Measurements from ENCODE around the gene FTH1.
"Not testable (repeated sequence)": the region's sequence is repeated elsewhere in the genome, so short reads cannot be mapped to it uniquely, and the experiment has no call there.

FTH1 gene

DNA sequence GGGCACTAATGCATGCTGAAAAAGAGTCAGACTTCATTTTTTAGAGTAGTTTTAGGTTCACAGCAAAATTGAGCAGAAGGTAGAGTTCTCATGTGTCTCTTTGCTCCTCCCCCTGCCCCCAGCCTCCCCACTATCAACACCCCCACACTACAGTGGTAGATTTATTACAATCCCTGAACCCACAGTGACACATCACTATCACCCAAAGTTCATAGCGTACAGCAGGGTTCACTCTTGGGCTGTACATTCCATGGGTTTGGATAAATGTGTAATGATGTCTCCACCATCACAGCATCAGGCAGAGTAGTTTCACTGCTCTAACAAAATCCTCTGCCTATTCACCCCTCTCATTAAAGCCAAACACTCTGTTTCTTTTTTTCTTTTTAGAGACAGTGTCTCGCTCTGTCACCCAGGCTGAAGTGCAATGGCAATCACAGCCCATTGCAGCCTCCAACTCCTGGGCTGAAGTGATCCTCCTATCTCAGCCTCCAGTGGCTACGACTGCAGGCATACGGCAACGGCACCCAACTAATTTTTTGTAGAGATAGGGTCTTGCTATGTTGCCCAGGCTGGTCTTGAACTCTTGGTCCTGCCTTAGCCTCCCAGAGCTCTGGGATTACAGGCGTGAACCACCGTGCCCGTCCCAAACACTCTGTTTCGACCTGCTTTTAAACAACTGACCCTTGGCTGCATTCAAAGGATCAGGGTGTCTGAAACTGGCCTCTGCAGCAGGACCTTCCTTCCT, 13.2 kb downstream of the FTH1 start:
- Histone ChIP-seq H3K9me3 (no peaks in the 10 kb centered on the region), H3K4me1 (peaks cover 5% of the 10 kb centered on the region), H3K36me3 (replicated peaks) (no peaks in the 10 kb centered on the region), H3K27me3 (ENCODE audit: low read depth) (no peaks in the 10 kb centered on the region), H3K4me3 (no peak overlapping the region)
- no peak for DNase-seq (ENCODE audit: low spot score in 2 of 2)
- in situ Hi-C loops (cut with MboI; ENCODE audit: low sequenced_read_pairs) = no loop called here

DNA sequence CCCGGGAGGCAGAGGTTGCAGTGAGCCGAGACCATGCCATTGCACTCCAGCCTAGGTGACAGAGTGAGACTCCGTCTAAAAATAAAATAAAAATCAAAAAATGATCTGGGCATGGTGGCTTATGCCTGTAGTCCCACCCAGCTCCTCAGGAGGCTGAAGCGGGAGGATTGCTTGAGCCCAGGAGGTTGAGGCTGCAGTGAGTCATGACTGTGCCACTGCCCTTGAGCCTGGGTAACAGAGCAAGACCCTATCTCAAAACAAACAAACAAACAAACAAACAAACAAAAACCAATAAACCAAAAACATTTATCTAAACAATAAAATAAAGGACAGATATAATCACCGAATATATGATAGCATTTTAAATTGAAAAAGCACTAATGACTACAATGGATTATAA, 13.8 kb downstream of the FTH1 start:
- H3K4me3 ChIP-seq; H3K9me3 ChIP-seq; H3K27me3 ChIP-seq (ENCODE audit: low read depth); in situ Hi-C loops (cut with MboI; ENCODE audit: low sequenced_read_pairs); DNase-seq (ENCODE audit: low spot score in 2 of 2); H3K36me3 ChIP-seq (replicated peaks): not testable (repeated sequence)
- H3K4me1 ChIP-seq = peaks cover 10% of the 10 kb centered on the region

DNA sequence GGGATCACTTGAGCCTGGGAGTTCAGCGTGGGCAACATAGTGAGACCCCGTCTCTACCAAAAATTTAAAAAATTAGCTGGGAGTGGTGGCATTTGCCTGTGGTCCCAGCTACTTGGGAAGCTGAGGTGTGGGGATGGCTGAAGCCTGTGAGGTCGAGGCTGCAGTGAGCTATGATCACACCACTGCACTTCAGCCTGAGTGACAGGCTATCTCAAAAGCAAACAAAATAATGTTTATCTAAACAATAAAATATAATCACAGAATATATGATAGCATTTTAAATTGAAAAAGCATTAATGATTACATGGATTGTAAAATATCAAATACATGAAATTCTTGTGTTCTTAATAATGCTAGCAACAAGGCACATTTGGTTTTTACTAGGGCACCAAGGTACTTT, 14.6 kb downstream of the FTH1 start:
- Histone ChIP-seq H3K4me1 (peaks cover 14% of the 10 kb centered on the region), H3K4me3 (no peak overlapping the region), H3K9me3 (no peaks in the 10 kb centered on the region), H3K36me3 (replicated peaks) (no peaks in the 10 kb centered on the region), H3K27me3 (ENCODE audit: low read depth) (no peaks in the 10 kb centered on the region)
- DNase-seq (ENCODE audit: low spot score in 2 of 2) = no peak
- in situ Hi-C loops (cut with MboI; ENCODE audit: low sequenced_read_pairs) = no loop called here

DNA sequence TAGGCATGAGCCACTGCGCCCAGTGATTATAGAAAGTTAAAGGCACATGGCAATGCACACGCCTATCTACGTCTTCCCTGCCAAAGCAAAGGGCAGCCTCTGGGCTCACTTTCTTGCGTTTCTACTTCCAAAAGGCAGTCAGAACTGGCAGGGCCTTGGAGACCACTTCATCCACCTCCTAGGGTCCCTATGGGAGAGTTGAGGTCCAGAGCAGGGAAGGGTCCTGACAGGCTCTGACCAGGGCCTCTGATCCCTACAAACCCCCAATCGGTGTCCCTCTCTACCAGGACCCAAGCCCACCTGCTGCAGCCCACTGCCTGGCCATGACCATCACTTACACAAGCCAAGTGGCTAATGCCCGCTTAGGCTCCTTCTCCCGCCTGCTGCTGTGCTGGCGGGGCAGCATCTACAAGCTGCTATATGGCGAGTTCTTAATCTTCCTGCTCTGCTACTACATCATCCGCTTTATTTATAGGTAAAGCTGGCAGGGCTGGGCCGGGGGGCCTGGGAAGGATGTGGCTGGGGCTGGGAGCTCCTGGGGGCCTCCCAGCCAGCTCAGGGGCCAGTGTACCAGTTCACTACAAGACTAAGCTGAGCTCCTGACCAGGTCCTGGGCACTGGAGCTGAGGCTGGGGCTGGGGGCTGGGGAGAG, 15.8 kb downstream of the FTH1 start:
- no peak for DNase-seq (ENCODE audit: low spot score in 2 of 2)

DNA sequence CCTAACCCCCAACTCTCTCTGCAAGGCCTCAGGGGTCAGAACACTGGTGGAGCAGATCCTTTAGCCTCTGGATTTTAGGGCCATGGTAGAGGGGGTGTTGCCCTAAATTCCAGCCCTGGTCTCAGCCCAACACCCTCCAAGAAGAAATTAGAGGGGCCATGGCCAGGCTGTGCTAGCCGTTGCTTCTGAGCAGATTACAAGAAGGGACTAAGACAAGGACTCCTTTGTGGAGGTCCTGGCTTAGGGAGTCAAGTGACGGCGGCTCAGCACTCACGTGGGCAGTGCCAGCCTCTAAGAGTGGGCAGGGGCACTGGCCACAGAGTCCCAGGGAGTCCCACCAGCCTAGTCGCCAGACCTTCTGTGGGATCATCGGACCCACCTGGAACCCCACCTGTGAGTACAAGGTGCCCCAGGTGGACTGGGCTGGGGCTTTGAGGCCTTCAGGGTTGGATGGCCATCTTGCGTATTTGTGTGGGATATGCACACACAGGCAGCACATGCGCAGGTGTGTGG, 17.3 kb downstream of the FTH1 start, which contains the start of gene BEST1:
Gene BEST1 (plus strand): TSS at position 317 of the 513 bp plus-strand sequence. CDS start 1,456 bp downstream, outside the sequence.
- H3K9me3 ChIP-seq = no peaks in the 10 kb centered on the region
- no peaks in the 10 kb centered on the region for H3K36me3 ChIP-seq (replicated peaks)
- no peak within 1 kb of the TSS; the same call in 1 of the 2 replicates for H3K4me3 ChIP-seq
- peaks cover 14% of the 10 kb centered on the region for H3K4me1 ChIP-seq
- H3K27me3 ChIP-seq (ENCODE audit: low read depth) = no peaks in the 10 kb centered on the region
- in situ Hi-C loops (cut with MboI; ENCODE audit: low sequenced_read_pairs) = no loop called here
- DNase-seq (ENCODE audit: low spot score in 2 of 2) = no peak

More for the DNA sequence above, 15.8 kb downstream of the FTH1 start:
- in situ Hi-C loops (cut with MboI; ENCODE audit: low sequenced_read_pairs) = no loop called here
- no peaks in the 10 kb centered on the region for H3K9me3 ChIP-seq
- H3K4me3 ChIP-seq = no peak overlapping the region
- no peaks in the 10 kb centered on the region for H3K27me3 ChIP-seq (ENCODE audit: low read depth)
- no peaks in the 10 kb centered on the region for H3K36me3 ChIP-seq (replicated peaks)
- H3K4me1 ChIP-seq = peaks cover 14% of the 10 kb centered on the region

DNA sequence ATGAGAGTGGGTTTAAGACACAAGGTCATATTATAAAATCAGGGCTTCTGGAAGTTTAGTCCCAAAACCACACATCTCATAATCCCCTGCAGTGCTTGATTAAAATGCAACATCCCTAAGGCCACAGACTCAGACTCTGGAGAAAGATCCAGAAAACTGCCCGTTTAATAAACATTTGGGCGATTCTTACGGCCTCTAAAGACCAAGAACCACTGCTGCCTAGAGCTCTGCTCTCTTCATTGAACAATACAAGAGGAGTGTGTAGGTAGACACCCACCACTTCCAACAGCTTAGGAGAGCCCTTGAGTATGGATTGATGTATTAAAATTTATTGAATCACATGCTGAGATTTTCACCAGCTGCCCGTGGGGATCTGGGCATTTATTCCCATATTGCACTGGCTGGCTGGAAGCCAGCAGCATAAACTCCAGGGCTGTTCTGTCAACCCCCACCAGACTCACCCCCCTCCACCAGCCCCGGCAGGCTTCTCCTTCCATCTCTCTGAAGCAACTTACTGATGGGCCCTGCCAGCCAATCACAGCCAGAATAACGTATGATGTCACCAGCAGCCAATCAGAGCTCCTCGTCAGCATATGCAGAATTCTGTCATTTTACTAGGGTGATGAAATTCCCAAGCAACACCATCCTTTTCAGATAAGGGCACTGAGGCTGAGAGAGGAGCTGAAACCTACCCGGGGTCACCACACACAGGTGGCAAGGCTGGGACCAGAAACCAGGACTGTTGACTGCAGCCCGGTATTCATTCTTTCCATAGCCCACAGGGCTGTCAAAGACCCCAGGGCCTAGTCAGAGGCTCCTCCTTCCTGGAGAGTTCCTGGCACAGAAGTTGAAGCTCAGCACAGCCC, 18.0 kb downstream of the FTH1 start:
- peak; percentile 39 to 78 for DNase-seq (ENCODE audit: low spot score in 2 of 2)

DNA sequence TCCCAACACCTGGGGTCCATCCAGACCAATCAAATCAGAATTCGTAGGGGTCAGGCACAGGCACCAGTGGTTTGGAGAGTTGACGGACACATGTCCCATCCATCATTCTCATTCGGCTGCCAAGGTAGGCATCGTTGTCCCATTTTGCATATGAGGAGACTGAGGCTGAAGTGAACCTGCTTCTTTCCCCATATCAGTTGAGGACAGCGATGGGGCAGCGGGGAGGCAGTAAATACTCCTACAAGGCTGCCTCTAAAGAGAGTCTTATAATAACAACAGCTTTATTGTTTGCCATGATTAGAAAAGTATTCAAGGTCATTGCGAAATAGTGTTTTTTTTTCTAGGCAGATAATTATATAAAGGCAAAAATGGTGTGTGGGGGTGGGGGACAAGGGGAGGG, 18.9 kb downstream of the FTH1 start:
- Histone ChIP-seq H3K4me1 (peaks cover 14% of the 10 kb centered on the region), H3K9me3 (no peaks in the 10 kb centered on the region), H3K36me3 (replicated peaks) (no peaks in the 10 kb centered on the region), H3K27me3 (ENCODE audit: low read depth) (peaks cover 5% of the 10 kb centered on the region), H3K4me3 (no peak overlapping the region)
- in situ Hi-C loops (cut with MboI; ENCODE audit: low sequenced_read_pairs) = loop anchor here (5.0 kb wide), 1 partner anchor 51 kb away; no protein-coding TSS in a partner anchor
- no peak for DNase-seq (ENCODE audit: low spot score in 2 of 2)

More for the DNA sequence above, 18.0 kb downstream of the FTH1 start:
- no peaks in the 10 kb centered on the region; the same call in 1 of the 2 replicates for H3K27me3 ChIP-seq (ENCODE audit: low read depth)
- in situ Hi-C loops (cut with MboI; ENCODE audit: low sequenced_read_pairs) = loop anchor here (5.0 kb wide), 1 partner anchor 52 kb away; no protein-coding TSS in a partner anchor
- H3K36me3 ChIP-seq (replicated peaks) = no peaks in the 10 kb centered on the region
- peaks cover 14% of the 10 kb centered on the region for H3K4me1 ChIP-seq
- no peak overlapping the region; the same call in 1 of the 2 replicates for H3K4me3 ChIP-seq
- H3K9me3 ChIP-seq = no peaks in the 10 kb centered on the region

DNA sequence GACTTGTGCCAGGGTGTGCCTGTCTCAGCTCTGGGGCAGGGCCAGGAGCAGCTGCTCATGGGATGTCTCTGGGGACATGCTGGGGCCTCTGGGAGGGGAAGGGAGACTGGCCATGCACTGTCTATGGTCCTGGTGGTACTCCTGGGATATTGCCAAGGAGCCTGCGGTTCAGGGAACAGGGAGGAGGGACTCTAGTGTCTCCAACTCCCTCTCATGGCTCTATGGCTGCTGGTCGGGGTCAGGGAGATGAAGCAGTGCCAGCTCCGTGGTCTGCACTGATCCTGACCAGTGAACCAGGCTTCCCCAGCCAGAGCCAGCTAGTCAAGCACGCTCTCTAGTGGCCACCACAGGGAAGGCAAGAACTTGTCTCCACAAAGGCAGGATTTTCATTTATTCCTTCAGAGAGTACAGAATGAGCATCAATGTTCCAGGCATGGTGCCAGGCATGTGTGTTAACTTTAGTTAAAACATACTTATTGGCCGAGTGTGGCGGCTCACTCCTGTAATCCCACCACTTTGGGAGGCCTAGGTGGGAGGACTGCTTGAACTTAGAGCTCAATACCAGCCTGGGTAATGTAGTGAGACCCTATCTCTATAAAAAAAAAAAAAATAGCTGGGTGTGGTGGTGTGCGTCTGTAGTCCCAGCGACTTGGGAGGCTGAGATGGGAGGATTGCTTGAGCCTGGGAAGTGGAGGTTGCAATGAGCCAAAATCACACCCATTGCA, 19.8 kb downstream of the FTH1 start:
- no peak overlapping the region for H3K4me3 ChIP-seq
- in situ Hi-C loops (cut with MboI; ENCODE audit: low sequenced_read_pairs) = loop anchor here (5.0 kb wide), 1 partner anchor 50 kb away; no protein-coding TSS in a partner anchor
- H3K27me3 ChIP-seq (ENCODE audit: low read depth) = peaks cover 6% of the 10 kb centered on the region
- DNase-seq (ENCODE audit: low spot score in 2 of 2) = peak; percentile 77 to 88
- H3K9me3 ChIP-seq = no peaks in the 10 kb centered on the region
- peaks cover 14% of the 10 kb centered on the region for H3K4me1 ChIP-seq
- H3K36me3 ChIP-seq (replicated peaks) = no peaks in the 10 kb centered on the region

DNA sequence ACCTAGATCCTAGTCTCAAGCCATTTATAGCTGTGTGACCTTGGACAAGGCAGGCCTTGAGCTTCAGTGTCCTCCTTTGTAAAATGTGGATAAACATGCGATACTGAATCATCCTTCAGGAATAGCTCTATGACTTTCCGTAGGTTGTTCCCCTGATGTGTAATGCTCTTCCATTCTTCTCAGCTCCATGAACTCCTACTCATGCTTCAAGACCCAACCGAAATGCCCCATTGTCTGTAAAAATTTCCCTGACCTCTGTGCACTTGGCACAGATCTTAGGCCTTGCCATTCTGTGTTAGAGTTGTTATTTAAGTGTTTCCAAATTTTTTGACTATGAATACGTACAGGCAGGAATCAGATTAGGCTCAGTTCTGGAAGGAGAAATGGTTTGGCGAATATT, 20.5 kb downstream of the FTH1 start:
- in situ Hi-C loops (cut with MboI; ENCODE audit: low sequenced_read_pairs) = loop anchor here (5.0 kb wide), 1 partner anchor 50 kb away; no protein-coding TSS in a partner anchor
- H3K9me3 ChIP-seq = no peaks in the 10 kb centered on the region
- H3K36me3 ChIP-seq (replicated peaks) = no peaks in the 10 kb centered on the region
- peaks cover 6% of the 10 kb centered on the region for H3K27me3 ChIP-seq (ENCODE audit: low read depth)
- H3K4me1 ChIP-seq = peaks cover 14% of the 10 kb centered on the region
- DNase-seq (ENCODE audit: low spot score in 2 of 2) = no peak
- no peak overlapping the region for H3K4me3 ChIP-seq

DNA sequence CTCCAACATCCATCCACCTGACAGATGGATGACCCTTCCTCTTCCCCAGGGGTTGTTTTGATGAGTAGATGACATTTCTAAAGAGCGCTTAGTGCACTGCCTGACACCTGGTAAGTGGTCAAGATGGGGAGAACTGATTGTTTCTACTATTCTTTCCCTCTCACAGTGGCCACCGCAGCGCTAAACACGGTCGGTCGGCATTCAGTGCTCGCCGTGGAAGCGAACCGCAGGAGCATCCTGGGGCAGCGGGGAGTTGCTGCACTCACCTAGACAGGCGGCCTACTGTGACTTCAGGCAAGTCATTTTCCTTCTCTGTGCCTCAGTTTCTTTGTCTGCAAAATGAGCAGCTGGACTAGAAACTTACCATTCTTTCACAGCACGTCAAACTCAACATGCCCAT, 22.2 kb downstream of the FTH1 start:
- Histone ChIP-seq H3K36me3 (replicated peaks) (no peaks in the 10 kb centered on the region), H3K9me3 (no peaks in the 10 kb centered on the region)

DNA sequence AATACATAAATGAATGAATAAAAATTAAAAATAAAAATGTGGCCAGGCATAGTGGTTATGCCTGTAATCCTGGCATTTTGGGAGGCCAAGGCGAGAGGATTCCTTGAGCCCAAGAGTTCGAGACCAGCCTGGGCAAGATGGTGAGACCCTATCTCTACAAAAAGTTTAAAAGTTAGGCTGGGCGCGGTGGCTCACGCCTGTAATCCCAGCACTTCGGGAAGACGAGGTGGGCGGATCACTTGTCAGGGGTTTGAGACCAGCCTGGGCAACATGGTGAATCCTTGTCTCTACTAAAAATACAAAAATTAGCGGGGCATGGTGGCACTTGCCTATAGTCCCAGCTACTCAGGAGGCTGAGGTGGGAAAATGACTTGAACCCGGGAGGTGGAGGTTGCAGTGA, 27.0 kb downstream of the FTH1 start:
- in situ Hi-C loops (cut with MboI; ENCODE audit: low sequenced_read_pairs) = no loop called here
- Histone ChIP-seq H3K4me1 (no peaks in the 10 kb centered on the region), H3K36me3 (replicated peaks) (no peaks in the 10 kb centered on the region), H3K9me3 (no peaks in the 10 kb centered on the region), H3K27me3 (ENCODE audit: low read depth) (peaks cover 8% of the 10 kb centered on the region), H3K4me3 (no peak overlapping the region)
- no peak for DNase-seq (ENCODE audit: low spot score in 2 of 2)

More for the DNA sequence above, 22.2 kb downstream of the FTH1 start:
- in situ Hi-C loops (cut with MboI; ENCODE audit: low sequenced_read_pairs) = loop anchor here (5.0 kb wide), 1 partner anchor 48 kb away; no protein-coding TSS in a partner anchor
- Histone ChIP-seq H3K27me3 (ENCODE audit: low read depth) (peaks cover 6% of the 10 kb centered on the region), H3K4me1 (peaks cover 14% of the 10 kb centered on the region), H3K4me3 (no peak overlapping the region)
- no peak for DNase-seq (ENCODE audit: low spot score in 2 of 2)

DNA sequence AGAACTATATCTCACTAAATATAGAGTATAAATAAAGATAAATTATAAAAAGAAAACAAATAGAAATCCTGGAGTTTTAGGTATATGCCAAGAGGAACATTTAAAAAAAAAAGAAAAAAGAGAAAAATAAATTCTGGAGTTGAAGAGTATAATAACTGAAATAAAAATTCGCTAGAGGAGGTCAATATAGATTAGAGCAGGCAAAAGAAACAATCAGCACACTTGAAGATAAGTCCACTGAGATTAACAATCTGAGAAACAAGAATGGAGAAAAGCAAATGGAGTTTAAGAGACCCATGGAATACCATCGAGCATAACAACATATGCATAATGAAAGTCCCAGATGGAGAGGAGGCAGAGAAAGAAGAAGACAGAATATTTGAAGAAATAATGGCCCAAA, 31.6 kb downstream of the FTH1 start:
- no peak for DNase-seq (ENCODE audit: low spot score in 2 of 2)
- no peaks in the 10 kb centered on the region for H3K9me3 ChIP-seq
- no peak overlapping the region for H3K4me3 ChIP-seq
- H3K27me3 ChIP-seq (ENCODE audit: low read depth) = 0 out of 2 replicates have a peak, but pooled peaks cover 2% of the 10 kb centered on the region
- H3K36me3 ChIP-seq (replicated peaks) = no peaks in the 10 kb centered on the region
- H3K4me1 ChIP-seq = no peaks in the 10 kb centered on the region
- in situ Hi-C loops (cut with MboI; ENCODE audit: low sequenced_read_pairs) = no loop called here

DNA sequence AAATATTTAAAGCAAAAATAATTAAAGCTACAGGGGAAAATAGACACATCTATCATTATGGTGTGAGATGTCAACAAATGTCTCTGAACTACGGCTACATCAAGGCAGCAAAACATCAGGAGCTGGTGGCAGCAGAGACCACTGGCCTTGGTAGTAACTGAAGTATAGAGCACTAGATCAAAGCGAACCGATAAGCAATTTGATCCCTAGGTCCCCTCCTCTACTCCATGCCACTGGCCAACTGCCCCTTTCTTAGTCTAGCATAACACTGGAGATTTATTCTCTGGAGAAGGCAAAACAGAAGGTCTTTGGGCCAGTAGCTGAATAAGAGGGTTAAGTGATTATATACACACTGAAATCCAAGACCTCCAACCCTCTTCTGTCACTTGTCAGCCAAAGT, 36.5 kb downstream of the FTH1 start:
- Histone ChIP-seq H3K36me3 (replicated peaks) (no peaks in the 10 kb centered on the region), H3K4me3 (no peak overlapping the region), H3K27me3 (ENCODE audit: low read depth) (0 out of 2 replicates have a peak, but pooled peaks cover under 1% of the 10 kb centered on the region), H3K4me1 (no peaks in the 10 kb centered on the region), H3K9me3 (no peaks in the 10 kb centered on the region)
- no peak for DNase-seq (ENCODE audit: low spot score in 2 of 2)
- in situ Hi-C loops (cut with MboI; ENCODE audit: low sequenced_read_pairs) = no loop called here
